Activated CD4-positive, alpha-beta T cell treated with anti-CD3 and anti-CD28 coated beads, Interleukin-2, Interleukin-4, amounts not matched to agents 100 ng/mL and 50 ng/mL, durations not matched to agents 16 hours and 8 hours (primary cell): ENCODE results near the gene NPHS1.
"Not testable (repeated sequence)": the region's sequence is repeated elsewhere in the genome, so short reads cannot be mapped to it uniquely, and the experiment has no call there.

ENCODE experiments used
- DNase-seq: peaks from one replicate; pipeline ENCODE4 v3.0.0-alpha.2; 2020; ENCODE audit warnings: low spot score

NPHS1 gene

GRCh38 chr19:35852029-35852780, at the start of gene NPHS1:
NPHS1 (minus strand) TSS chr19:35852504; CDS start chr19:35851837, 667 bp downstream.
- no peak for DNase-seq

GRCh38 chr19:35901055-35901644, 48.8 kb upstream of the NPHS1 start:
- DNase-seq = no peak

GRCh38 chr19:35899547-35900214, 47.4 kb upstream of the NPHS1 start:
- peak; percentile 87 for DNase-seq

DNA sequence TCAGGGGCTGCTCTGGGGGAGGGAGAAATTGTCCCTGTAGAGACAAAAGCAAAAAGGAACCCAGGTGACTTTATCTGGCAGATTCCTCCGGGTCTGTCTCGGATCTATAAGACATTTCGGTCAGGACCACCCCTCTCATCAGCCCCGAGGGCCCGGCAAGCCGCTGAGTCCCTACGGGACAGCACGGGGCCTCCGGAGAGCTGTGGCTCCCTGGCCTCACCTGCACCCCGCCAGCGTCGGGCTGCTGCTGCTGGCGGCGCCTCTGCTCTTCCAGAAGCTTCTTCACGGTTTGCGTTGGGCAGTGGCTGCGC, 46.1 kb upstream of the NPHS1 start:
- DNase-seq = no peak

- no peak for DNase-seq
Observed at GRCh38 chr19:35897706-35898451, 45.6 kb upstream of the NPHS1 start.

GRCh38 chr19:35896643-35897040, 44.3 kb upstream of the NPHS1 start:
- DNase-seq = no peak

- no peak for DNase-seq
Observed at GRCh38 chr19:35895911-35896642, 43.8 kb upstream of the NPHS1 start.

DNA sequence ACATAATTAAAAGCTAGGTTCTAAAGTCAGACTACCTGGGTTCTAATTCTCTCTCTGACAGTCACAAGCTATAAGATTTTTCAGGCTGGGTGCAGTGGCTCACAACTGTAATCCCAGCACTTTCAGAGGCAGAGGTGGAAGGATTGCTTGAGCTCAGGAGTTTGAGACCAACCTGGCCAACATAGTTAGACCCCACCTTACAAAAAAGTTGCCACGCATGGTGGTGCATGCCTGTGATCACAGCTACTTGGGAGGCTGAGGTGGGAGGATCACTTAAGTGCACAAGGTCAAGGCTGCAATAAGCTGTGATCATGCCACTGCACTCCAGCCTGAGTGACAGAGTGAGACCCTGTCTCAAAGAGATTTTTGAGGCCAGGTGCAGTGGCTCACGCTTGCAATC, 42.0 kb upstream of the NPHS1 start:
- no peak for DNase-seq

- DNase-seq = not testable (repeated sequence)
Observed at GRCh38 chr19:35891819-35892218, 39.5 kb upstream of the NPHS1 start.

DNA sequence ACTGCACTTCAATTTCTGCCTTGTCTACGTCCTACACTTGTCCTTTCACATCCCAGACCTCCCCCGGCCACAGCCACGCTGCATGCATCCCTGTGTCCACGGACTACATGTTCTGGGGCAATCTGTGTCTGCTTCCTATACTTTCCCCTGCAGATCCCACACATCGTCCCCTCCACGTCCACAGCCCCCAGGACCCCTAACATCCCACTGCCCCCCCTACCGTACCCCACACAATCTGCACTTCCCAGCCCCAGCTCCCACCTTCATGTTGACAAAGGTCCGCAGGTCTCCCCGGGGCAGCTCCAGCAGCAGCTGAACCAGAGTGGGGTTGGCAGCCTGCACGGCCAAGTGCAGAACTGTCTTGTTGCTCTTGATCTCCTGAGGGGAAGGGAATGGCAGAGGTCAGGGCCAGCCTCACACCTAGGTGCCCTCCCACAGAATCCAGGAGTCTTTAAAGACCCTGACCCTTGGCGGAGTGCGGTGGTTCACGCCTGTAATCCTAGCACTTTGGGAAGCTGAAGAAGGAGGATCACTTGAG, 37.9 kb upstream of the NPHS1 start:
- DNase-seq = no peak

DNA sequence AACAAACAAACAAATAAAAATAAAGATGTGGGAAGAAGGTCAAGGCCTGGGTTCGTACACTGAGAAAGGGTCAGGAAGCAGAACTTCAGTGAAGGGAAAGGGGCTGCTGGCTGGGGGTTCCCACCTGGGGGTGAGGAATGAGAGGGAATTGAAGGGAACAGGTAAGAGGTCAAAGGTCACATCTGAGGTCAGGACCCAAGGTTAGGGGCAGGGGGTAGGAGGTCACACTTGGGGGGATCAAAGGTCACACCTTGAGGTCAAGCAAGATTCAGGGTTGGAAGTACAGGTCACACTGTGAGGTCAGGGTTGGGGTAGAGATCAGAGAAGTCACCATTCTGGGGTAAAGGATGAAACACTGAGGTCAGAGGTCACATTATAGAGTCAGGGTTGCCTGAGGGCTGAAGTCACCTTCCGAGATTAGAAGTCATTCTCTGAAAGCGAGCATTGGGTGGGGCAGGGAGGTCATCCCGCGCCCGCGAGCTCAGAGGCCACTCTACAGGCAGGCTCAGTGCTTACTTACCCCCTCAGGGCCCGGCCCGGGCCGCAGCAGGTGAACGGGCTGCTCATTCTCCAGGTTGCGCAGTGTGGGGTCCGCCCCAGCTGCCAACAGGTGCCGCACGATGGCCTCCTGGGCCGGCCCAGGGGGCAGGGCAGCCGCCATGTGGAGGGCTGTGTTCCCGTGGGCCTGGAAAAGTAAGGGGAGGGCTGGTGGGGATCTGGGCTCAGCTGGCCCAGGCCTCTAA, 37.2 kb upstream of the NPHS1 start:
- DNase-seq = no peak

DNA sequence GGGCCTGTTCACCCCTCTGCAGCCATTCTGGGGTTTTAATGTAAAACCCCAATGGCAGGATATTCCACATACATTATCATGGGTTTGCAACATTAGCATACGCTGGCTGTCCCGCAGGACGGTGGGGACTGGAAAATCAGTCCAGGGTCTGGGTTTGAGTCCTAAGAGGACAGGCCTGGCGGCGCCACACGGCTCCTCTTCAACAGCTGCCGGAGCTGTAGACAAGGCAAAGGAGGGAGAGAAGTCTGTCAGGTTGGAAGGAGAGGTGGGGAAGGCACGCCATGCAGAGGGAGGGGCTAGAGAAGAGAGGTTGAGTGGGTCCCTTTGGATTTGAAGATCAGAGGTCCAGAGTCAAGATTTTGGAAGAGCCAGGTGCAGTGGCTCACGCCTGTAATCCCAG, 36.1 kb upstream of the NPHS1 start:
- DNase-seq = no peak

DNA sequence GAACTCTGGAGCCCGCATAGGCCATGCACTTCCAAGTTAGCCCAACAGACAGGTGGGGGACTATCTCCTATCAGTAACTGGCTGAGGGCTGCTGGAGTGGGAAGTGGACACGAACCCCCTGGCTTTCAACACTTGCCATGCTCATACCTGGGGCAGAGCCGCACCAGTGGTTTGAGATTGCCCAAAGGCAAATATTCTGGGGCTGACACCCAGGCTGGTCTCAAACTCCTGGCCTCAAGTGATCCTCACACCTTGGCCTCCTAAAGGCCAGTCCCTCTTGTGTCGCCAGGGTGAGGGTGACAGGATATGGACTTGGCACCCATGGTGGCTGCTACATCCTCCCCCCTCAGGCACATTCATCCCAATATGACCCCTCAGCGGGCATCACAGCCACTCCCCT, 34.9 kb upstream of the NPHS1 start:
- no peak for DNase-seq

- DNase-seq = no peak
Observed at GRCh38 chr19:35885904-35886303, 33.6 kb upstream of the NPHS1 start.

DNA sequence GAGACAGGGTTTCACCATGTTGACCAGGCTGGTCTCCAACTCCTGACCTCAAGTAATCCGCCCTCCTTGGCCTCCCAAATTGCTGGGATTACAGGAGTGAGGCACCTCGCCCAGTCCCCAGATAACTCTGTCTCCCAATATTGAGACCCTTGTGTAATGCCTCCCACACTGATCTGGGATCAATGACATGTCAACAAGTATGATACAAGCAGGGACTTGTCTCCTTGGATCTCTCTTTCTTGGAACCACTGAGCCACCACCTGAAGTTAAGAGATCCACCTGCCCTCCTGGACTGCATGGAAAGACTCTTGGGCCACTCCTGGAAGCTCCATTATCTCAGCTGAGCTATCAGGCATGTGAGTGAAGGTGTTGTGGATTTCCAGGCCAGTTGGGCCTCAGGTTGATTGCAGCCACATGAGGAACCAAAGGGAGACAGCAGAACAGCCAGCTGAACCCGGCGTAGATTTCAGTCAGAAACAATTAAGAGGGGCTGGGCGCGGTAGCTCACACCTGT, 33.0 kb upstream of the NPHS1 start:
- DNase-seq = no peak

- no peak for DNase-seq
Observed at GRCh38 chr19:35883882-35884281, 31.6 kb upstream of the NPHS1 start.

- DNase-seq = peak; percentile 67
Observed at GRCh38 chr19:35882114-35882832, 30.0 kb upstream of the NPHS1 start.

DNA sequence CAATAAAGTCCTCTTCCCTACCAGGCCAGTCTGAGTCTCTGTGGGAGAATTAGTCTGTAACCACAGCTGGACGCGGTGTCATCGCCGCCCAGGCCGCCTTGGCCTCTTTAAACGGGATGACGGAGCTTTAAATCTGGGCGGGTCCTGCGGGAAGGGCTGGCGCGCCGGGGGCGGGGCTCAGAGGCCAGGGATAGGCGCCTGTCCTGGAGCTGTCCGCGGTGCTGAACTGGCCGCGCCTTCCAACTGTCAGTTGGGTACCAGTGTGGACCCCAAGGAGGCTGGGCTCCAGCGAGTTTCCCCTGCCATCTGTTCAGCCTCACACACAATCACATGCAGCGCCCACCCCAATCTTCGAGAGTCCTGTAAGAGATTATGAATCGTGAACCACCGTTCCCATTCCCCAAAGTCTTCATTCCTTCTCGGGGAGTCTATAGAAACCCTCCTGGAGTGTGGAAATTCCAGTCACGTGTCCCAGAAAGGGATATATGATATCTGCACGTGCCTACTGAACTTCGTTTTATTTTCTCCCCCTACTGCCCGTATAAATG, 27.5 kb upstream of the NPHS1 start:
- DNase-seq = peak; percentile 78

GRCh38 chr19:35879068-35879467, 26.8 kb upstream of the NPHS1 start:
- no peak for DNase-seq

DNA sequence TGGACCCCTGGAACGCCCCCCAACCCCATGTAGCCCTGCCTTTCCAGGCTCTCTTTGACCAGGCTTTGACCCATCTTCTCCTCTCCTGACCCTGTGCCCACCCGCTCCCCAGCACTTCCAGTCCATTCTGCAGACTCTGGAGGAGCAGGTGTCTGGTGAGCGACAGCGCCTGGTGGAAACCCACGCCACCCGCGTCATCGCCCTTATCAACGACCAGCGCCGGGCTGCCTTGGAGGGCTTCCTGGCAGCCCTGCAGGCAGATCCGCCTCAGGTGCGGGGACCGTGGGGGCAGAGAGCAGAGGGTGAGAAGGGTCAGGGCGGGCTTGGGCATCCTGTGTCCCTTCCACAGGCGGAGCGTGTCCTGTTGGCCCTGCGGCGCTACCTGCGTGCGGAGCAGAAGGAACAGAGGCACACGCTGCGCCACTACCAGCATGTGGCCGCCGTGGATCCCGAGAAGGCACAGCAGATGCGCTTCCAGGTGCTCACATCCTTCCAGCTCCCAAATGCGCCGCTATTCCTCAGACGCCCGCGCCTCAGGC, 22.2 kb upstream of the NPHS1 start:
- DNase-seq = no peak
